ENCODE results near the gene MRPS6.

Gene MRPS6

DNA sequence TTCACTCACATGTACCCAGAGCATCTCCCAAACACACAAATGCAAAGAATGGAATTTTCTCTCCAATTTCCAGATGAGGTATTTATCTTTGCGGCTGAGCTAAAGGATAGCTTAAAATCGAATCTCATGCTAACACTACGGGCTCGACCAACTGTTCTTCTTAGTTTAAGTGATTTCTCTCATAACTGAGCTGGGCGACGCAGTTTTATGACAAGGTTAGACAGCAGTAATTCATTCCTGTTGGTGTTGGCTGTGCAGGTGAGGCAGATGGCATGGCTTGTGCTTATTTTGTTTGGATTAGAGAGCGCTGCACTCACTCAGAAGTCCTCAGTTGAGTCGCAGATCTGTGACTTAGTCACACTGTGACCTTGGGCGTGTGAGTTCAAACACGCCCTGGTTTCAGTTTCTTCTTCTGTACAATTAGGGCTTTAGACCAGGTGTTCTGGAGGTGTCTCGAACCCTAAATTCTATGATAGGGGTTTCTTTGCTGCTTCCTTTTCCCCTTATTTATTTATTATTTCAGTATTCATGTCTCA is 41.5 kb upstream of the MRPS6 start:
- no peak overlapping the region for H3K4me3 ChIP-seq (ENCODE audit: low read depth, low read length)
- DNase-seq (ENCODE audit: low read depth): no peak
- TF ChIP-seq, protein P1, sequence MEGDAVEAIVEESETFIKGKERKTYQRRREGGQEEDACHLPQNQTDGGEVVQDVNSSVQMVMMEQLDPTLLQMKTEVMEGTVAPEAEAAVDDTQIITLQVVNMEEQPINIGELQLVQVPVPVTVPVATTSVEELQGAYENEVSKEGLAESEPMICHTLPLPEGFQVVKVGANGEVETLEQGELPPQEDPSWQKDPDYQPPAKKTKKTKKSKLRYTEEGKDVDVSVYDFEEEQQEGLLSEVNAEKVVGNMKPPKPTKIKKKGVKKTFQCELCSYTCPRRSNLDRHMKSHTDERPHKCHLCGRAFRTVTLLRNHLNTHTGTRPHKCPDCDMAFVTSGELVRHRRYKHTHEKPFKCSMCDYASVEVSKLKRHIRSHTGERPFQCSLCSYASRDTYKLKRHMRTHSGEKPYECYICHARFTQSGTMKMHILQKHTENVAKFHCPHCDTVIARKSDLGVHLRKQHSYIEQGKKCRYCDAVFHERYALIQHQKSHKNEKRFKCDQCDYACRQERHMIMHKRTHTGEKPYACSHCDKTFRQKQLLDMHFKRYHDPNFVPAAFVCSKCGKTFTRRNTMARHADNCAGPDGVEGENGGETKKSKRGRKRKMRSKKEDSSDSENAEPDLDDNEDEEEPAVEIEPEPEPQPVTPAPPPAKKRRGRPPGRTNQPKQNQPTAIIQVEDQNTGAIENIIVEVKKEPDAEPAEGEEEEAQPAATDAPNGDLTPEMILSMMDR (IDR thresholded peaks at IDR 0.05; ENCODE audit: low read depth, low read length): no peak
- TF ChIP-seq, protein P2, sequence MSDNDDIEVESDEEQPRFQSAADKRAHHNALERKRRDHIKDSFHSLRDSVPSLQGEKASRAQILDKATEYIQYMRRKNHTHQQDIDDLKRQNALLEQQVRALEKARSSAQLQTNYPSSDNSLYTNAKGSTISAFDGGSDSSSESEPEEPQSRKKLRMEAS (IDR thresholded peaks at IDR 0.05; ENCODE audit: low read depth, low read length): no peak
- TF ChIP-seq MYC (IDR thresholded peaks at IDR 0.05; ENCODE audit: low read depth, low read length) (no peak), POLR2A (IDR thresholded peaks at IDR 0.05; ENCODE audit: extremely low read depth, insufficient read length) (no peak)

DNA sequence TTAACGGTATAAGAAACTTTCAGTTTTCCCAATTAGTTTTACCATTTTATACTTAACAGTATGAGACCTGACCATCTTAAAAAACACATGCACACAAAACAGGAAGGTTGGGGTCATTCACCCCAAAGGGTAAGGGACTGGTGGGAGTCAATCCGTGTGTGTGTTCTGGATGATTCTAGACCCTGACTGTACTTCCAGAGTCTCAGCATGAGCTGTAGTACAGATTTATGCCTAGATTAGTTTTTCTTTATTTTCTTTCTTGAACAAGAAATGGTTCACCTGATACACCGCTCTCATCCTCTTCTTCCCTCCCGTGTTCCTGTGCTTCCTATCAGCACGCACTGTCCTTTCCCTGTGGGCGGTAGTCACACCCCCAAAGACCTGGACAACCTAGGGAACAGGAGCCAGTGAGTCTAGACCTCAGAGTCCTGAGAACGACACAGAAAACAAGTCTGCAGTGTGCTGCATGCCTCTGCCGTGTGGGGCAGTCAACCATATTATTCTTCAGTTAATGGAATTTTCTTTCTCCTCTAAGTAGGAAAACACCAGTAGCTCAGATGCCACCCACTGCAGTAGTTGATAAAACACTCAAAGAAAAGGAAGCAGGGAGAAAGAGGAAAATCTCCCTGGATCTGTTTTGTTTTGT is 38.9 kb upstream of the MRPS6 start:
- H3K4me3 ChIP-seq (ENCODE audit: low read depth, low read length): no peak overlapping the region
- TF ChIP-seq MYC (IDR thresholded peaks at IDR 0.05; ENCODE audit: low read depth, low read length) (no peak), POLR2A (IDR thresholded peaks at IDR 0.05; ENCODE audit: extremely low read depth, insufficient read length) (no peak)
- TF ChIP-seq, protein P1 (IDR thresholded peaks at IDR 0.05; ENCODE audit: low read depth, low read length): no peak
- TF ChIP-seq, protein P2 (IDR thresholded peaks at IDR 0.05; ENCODE audit: low read depth, low read length): no peak
- no peak for DNase-seq (ENCODE audit: low read depth)

DNA sequence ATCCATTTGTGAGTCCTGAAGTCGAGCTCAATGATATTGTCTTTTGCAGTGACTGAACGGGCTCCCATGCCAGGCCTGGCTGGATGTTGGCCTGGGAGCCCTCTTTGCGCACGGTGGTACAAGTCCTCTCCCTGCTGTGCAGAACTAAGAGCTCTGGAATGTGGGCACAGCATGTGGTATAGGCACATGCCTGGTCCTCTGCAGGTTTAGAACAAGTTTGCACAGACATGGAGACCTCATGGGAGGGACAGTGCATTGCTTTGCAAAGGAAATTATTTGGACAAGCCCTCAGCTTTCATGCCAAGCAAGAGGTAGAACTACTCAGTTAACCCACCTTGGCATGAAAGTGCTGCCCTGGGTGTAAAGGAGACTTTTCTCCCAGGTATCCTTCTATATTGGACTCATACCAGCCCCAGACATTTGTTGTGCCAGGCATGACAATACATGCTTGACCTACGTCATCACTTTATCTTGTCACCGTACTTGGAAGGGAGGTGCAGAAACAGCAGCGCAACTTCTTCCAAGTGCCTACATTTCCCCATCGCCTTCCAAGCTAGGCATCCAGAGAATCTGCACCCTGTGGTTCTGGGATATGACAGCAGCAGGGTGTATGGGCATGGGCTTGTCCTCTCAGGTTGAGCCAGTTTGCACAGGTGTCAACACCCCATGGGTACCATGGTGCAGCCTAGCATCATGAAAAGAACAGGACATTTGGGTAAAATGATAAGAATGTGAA is 37.6 kb upstream of the MRPS6 start:
- TF ChIP-seq MYC (IDR thresholded peaks at IDR 0.05; ENCODE audit: low read depth, low read length) (no peak), POLR2A (IDR thresholded peaks at IDR 0.05; ENCODE audit: extremely low read depth, insufficient read length) (no peak)
- TF ChIP-seq, protein P1 (IDR thresholded peaks at IDR 0.05; ENCODE audit: low read depth, low read length): no peak
- TF ChIP-seq, protein P2 (IDR thresholded peaks at IDR 0.05; ENCODE audit: low read depth, low read length): no peak
- H3K4me3 ChIP-seq (ENCODE audit: low read depth, low read length): no peak overlapping the region

DNA sequence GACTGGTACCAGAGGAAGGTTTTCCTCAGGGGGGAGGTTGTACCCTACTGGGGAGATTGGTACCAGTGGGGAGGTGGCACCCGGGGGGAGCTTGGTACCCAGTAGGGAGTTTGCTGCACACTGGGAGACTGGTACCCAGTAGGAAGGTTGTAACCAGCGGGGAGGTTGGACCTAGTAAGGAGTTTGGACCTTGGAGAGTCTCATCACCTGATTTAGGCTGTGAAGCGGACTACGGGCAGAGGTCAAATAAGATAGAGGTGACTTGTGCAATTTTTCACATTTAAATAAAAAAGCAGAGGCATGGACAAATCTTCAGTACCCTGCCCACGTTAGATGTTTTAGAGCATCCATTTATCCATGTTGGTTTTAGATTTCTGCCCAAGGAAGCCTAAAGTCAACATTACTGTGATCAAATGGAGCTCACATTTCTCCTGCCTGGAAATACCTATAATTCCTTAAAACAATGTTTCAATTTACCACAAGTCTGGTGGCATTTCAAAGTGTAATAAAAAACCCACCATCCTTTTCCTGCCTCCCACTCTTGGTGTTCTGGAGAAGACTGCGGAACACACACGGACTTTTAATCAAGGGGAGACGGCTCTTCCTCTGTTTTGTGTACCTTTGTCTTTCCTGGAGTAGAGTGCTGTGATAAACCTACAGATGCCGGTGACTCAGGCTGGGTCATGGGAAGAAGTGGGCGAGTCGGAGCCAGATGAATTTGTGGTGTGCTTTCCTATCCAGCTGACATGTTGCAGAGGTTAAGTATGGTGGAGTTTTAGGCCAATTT is 36.2 kb upstream of the MRPS6 start:
- no peak for TF ChIP-seq POLR2A (IDR thresholded peaks at IDR 0.05; ENCODE audit: extremely low read depth, insufficient read length)
- no peak for TF ChIP-seq MYC (IDR thresholded peaks at IDR 0.05; ENCODE audit: low read depth, low read length)
- TF ChIP-seq, protein P2 (IDR thresholded peaks at IDR 0.05; ENCODE audit: low read depth, low read length): no peak
- no peak overlapping the region for H3K4me3 ChIP-seq (ENCODE audit: low read depth, low read length)
- no peak for DNase-seq (ENCODE audit: low read depth)

More for the DNA sequence above, 37.6 kb upstream of the MRPS6 start:
- no peak for DNase-seq (ENCODE audit: low read depth)

DNA sequence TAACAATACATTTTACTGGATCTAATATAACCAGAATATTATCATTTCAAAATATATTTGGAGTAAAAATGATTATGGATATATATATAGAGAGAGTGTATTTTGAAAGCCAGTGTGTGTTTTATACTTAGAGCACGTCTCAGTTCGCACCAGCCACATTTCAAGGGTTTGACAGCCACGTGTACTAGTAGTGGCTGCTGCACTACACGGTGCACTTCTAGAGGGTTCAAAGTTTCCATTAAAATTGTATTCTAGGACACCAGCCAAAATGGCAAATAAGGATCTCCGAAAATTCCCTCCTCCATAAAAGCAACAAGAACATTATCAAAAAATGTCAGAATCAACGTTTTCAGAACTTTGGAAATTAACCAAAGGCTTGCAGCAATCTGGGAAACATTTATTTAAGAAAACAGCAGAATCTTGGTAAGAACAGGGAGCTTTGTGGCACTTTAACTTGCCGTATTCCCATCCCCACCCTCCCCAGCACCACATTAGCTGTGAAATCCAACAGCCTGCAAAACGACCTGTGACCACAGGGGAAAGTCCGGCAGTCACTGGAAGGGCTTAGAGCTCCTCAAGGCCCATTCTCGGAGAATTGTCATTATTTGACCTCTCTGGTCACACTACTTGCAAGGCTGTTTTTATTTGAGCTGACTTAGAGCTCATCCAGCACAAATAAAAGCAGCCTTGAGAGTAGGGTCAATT is 33.5 kb upstream of the MRPS6 start:
- TF ChIP-seq, protein P1 (IDR thresholded peaks at IDR 0.05; ENCODE audit: low read depth, low read length): no peak
- TF ChIP-seq, protein P2 (IDR thresholded peaks at IDR 0.05; ENCODE audit: low read depth, low read length): no peak
- TF ChIP-seq MYC (IDR thresholded peaks at IDR 0.05; ENCODE audit: low read depth, low read length): no peak
- TF ChIP-seq POLR2A (IDR thresholded peaks at IDR 0.05; ENCODE audit: extremely low read depth, insufficient read length): no peak
- no peak overlapping the region for H3K4me3 ChIP-seq (ENCODE audit: low read depth, low read length)
- no peak for DNase-seq (ENCODE audit: low read depth)

Data from NB4 (cell line).